ENCODE results near the gene OR8D2. TPM values are rescaled to one million over a fixed set of nuclear protein-coding genes. Genes with fewer than 3 reads are reported as not detected.

OR8D2 gene
- total RNA-seq, 6 experiments from 2014 or later: not detected

DNA sequence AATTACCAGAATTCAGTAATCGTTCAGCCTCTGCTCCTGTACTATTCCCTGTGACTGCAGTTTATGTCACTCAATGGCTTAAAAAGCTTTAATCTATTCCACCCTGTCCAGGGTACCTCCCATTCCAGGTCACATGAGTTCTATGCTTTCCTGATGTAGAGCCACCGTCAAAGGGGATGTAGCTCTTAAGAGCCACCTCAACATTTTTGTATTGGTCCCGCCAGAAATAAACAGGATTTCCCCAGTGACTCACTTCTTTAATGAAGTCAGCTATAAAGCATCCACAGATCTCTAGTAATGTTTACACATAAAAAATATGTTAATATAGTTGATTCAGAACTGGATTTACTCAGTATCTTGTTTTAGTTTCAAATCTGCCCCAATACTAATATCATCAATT, 4.9 kb downstream of the OR8D2 start:
- Mint-ChIP-seq H3K9me3 (peaks cover 49% of the 10 kb centered on the region), H3K27ac (no peak overlapping the region), H3K36me3 (ENCODE audit: low read depth) (no peaks in the 10 kb centered on the region), H3K4me1 (ENCODE audit: low read depth) (no peaks in the 10 kb centered on the region), H3K4me3 (no peak overlapping the region), H3K27me3 (ENCODE audit: insufficient read depth) (no peaks in the 10 kb centered on the region)
- TF ChIP-seq, protein P1, sequence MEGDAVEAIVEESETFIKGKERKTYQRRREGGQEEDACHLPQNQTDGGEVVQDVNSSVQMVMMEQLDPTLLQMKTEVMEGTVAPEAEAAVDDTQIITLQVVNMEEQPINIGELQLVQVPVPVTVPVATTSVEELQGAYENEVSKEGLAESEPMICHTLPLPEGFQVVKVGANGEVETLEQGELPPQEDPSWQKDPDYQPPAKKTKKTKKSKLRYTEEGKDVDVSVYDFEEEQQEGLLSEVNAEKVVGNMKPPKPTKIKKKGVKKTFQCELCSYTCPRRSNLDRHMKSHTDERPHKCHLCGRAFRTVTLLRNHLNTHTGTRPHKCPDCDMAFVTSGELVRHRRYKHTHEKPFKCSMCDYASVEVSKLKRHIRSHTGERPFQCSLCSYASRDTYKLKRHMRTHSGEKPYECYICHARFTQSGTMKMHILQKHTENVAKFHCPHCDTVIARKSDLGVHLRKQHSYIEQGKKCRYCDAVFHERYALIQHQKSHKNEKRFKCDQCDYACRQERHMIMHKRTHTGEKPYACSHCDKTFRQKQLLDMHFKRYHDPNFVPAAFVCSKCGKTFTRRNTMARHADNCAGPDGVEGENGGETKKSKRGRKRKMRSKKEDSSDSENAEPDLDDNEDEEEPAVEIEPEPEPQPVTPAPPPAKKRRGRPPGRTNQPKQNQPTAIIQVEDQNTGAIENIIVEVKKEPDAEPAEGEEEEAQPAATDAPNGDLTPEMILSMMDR (IDR thresholded peaks at IDR 0.05): no peak
- no peak for DNase-seq

DNA sequence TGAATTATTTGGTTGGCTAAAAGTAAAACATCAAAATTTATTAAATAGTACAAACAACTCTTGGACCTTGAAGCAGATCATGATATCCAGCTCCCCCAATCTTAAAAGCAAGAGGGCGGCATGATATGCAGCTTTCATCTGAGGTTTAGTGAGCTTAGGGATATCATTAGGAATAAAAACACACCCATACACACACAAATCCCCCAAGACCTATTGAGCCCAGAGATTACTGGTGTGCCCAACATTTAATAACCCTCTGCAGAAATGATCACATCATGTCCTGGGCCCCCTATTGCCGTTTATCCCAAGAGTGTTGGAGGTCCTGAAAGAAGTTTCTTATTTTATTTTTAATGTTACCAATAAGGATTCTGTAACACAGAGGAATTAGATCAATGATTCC, 6.1 kb downstream of the OR8D2 start, which contains the start of gene OR8D1:
Gene OR8D1, minus strand, starts transcription at position 101 of the 400 bp plus-strand sequence. CDS start 3,183 bp downstream, outside the sequence.
- Mint-ChIP-seq H3K4me1 (ENCODE audit: low read depth) (no peaks in the 10 kb centered on the region), H3K9me3 (peaks cover 48% of the 10 kb centered on the region), H3K27ac (no peak within 1 kb of the TSS), H3K27me3 (ENCODE audit: insufficient read depth) (no peaks in the 10 kb centered on the region), H3K36me3 (ENCODE audit: low read depth) (no peaks in the 10 kb centered on the region), H3K4me3 (no peak within 1 kb of the TSS)
- TF ChIP-seq, protein P1 (IDR thresholded peaks at IDR 0.05): no peak
- DNase-seq: no peak

DNA sequence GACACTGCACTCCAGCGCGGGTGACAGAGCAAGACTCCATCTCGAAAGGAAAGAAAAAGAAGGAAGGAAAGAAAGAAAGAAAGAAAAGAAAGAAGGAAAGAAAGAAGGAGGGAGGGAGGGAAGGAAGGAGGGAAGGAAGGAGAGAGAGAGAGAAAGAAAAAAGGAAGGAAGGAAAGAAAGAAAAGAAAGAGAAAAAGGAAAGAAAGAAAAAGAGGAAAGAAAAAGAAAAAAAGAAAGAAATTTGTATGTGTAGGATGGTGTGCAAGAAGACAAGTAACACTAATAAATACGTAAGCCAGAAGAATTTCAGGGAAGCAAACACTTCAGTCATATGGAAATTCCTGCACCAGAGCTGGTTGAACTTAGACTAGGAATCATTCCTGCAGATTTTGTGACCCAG, 6.9 kb downstream of the OR8D2 start:
- no peak overlapping the region for H3K27ac Mint-ChIP-seq
- no peaks in the 10 kb centered on the region for H3K4me1 Mint-ChIP-seq (ENCODE audit: low read depth)
- H3K36me3 Mint-ChIP-seq (ENCODE audit: low read depth): no peaks in the 10 kb centered on the region
- no peak overlapping the region for H3K4me3 Mint-ChIP-seq
- H3K9me3 Mint-ChIP-seq: peaks cover 53% of the 10 kb centered on the region
- TF ChIP-seq, protein P1 (IDR thresholded peaks at IDR 0.05): no peak
- DNase-seq: no peak
- H3K27me3 Mint-ChIP-seq (ENCODE audit: insufficient read depth): no peaks in the 10 kb centered on the region

DNA sequence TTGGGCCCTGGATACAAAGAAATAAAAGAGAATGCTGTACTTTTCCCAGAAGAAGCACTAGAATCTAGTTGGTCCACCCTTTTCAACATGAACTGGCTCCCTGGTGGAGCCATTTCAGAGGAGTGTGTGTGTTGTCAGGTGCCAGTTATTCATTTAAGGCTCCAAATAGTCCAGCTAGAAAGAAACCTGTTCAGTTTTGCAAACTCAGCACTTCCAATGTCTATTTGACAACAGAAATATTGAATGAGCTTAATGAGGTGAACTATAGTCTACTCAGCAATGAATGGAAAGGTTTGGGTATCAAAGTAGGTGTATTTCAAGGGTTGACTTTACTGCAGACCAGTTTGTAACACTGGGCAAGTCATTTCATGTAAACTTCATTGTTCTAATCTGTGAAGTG, 8.3 kb downstream of the OR8D2 start:
- H3K4me3 Mint-ChIP-seq: no peak overlapping the region
- no peaks in the 10 kb centered on the region for H3K4me1 Mint-ChIP-seq (ENCODE audit: low read depth)
- H3K27me3 Mint-ChIP-seq (ENCODE audit: insufficient read depth): no peaks in the 10 kb centered on the region

DNA sequence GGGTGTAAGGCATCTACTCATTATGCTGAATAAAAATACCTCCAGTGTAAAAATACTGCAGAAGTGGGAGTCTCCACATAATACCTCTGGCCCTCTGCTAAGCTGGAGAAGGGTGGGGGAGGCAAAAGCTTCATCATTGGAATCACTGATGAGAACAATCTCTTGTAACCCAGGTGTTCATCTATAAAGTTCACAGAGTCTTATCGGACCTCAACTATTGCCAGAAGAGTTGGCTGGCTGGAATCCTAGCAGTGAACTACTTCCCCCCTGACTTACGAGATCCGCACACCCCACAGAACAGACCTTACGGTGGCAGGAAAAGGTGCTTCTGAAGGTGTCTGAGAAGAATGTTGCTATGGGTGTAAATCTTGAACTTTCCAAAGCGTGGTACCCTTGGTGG, 8.7 kb downstream of the OR8D2 start:
- Mint-ChIP-seq H3K4me3 (no peak overlapping the region), H3K27ac (no peak overlapping the region), H3K4me1 (ENCODE audit: low read depth) (no peaks in the 10 kb centered on the region), H3K27me3 (ENCODE audit: insufficient read depth) (no peaks in the 10 kb centered on the region), H3K9me3 (peaks cover 44% of the 10 kb centered on the region), H3K36me3 (ENCODE audit: low read depth) (no peaks in the 10 kb centered on the region)
- DNase-seq: no peak
- TF ChIP-seq, protein P1 (IDR thresholded peaks at IDR 0.05): no peak

More for the DNA sequence above, 8.3 kb downstream of the OR8D2 start:
- H3K9me3 Mint-ChIP-seq: peaks cover 45% of the 10 kb centered on the region
- no peak for DNase-seq
- TF ChIP-seq, protein P1 (IDR thresholded peaks at IDR 0.05): no peak
- H3K27ac Mint-ChIP-seq: no peak overlapping the region
- H3K36me3 Mint-ChIP-seq (ENCODE audit: low read depth): no peaks in the 10 kb centered on the region

DNA sequence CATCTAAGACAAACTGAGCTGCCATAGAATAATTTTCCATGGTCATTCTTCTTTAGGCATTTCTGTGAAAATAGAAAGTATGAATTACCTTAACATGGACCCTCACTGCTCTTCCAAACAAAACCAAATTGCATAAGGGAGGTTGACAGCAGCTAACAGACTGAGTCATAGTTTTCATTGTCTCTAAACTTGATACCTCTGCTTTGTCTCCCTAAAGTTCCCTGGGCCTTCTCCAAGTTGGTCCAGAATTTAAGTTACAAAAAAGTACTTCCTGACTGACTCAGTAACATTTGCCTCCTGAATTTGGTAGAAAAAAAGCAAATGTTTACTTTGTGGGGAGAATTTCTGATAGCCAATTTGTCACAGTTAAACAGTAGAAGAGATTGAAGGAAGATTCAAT, 9.3 kb downstream of the OR8D2 start:
- peaks cover 44% of the 10 kb centered on the region for H3K9me3 Mint-ChIP-seq
- H3K27me3 Mint-ChIP-seq (ENCODE audit: insufficient read depth): no peaks in the 10 kb centered on the region
- no peak for DNase-seq
- H3K4me1 Mint-ChIP-seq (ENCODE audit: low read depth): no peaks in the 10 kb centered on the region
- TF ChIP-seq, protein P1 (IDR thresholded peaks at IDR 0.05): no peak
- no peak overlapping the region for H3K4me3 Mint-ChIP-seq
- no peaks in the 10 kb centered on the region for H3K36me3 Mint-ChIP-seq (ENCODE audit: low read depth)
- H3K27ac Mint-ChIP-seq: no peak overlapping the region

Measured in HFFc6 (cell line).